HL-60 (cell line): ENCODE results near the gene PIEZO1.
"Not testable (repeated sequence)": the region's sequence is repeated elsewhere in the genome, so short reads cannot be mapped to it uniquely, and the experiment has no call there.

ENCODE experiments used
- DNase-seq, 2 experiments: peaks; one replicate each; pipeline ENCODE4 v3.0.0-alpha.2; 2010 to 2020; ENCODE audit warnings: low read depth in 1 of 2, low spot score in 1 of 2
- H3K27ac ChIP-seq: fragments of 250-450 bp; sonication (Bioruptor Pico); replicated peaks from 2 replicates; pipeline ENCODE4 v1.5.1; 2020; ENCODE audit warnings: mild to moderate bottlenecking, moderate library complexity
- H3K27me3 ChIP-seq: fragments of 250-450 bp; sonication (Bioruptor Pico); 2 replicates; pipeline ENCODE4 v1.5.1; 2021; ENCODE audit warnings: mild to moderate bottlenecking, moderate library complexity; ENCODE audit not compliant: insufficient read depth, poor library complexity, severe bottlenecking
- H3K4me3 ChIP-seq: replicated peaks from 2 replicates; pipeline ENCODE4 v1.5.1; 2011; ENCODE audit warnings: mild to moderate bottlenecking, control low read depth, low read length; ENCODE audit not compliant: insufficient read depth
- CTCF ChIP-seq: IDR thresholded peaks from one replicate; pipeline ENCODE4 v1.5.1; 2011; ENCODE audit warnings: low read length, control low read depth, inconsistent platforms; ENCODE audit not compliant: insufficient read depth
- GABPA ChIP-seq: IDR thresholded peaks from 2 replicates; pipeline ENCODE4 v1.6.1; 2012; ENCODE audit warnings: low read depth
- POLR2AphosphoS5 ChIP-seq: IDR thresholded peaks from 2 replicates; pipeline ENCODE4 v1.6.1; 2012; ENCODE audit warnings: low read depth
- REST ChIP-seq: IDR thresholded peaks from 2 replicates; pipeline ENCODE4 v1.6.1; 2012; ENCODE audit warnings: low read depth; ENCODE audit not compliant: insufficient replicate concordance
- SPI1 ChIP-seq: IDR thresholded peaks from 2 replicates; pipeline ENCODE4 v1.6.1; 2012; ENCODE audit warnings: low read depth, mild to moderate bottlenecking, borderline replicate concordance

PIEZO1 gene

GRCh38 chr16:88825146-88825545 is 40.1 kb upstream of the PIEZO1 start:
- Histone ChIP-seq H3K27me3 (no peaks in the 10 kb centered on the region), H3K4me3 (no peak overlapping the region), H3K27ac (no peak overlapping the region)
- DNase-seq: no peak
- TF ChIP-seq POLR2AphosphoS5 (no peak), SPI1 (no peak), GABPA (no peak), CTCF (no peak), REST (no peak)

GRCh38 chr16:88824256-88825077 is 39.4 kb upstream of the PIEZO1 start:
- no peak for TF ChIP-seq CTCF
- TF ChIP-seq REST: no peak
- TF ChIP-seq SPI1: no peak
- TF ChIP-seq GABPA: no peak
- TF ChIP-seq POLR2AphosphoS5: no peak
- Histone ChIP-seq H3K27me3 (no peaks in the 10 kb centered on the region), H3K27ac (no peak overlapping the region), H3K4me3 (no peak overlapping the region)
- no peak for DNase-seq

GRCh38 chr16:88823646-88824045 is 38.6 kb upstream of the PIEZO1 start:
- not testable (repeated sequence) for H3K27ac ChIP-seq, DNase-seq, H3K27me3 ChIP-seq, H3K4me3 ChIP-seq

- Histone ChIP-seq H3K27ac (no peak overlapping the region), H3K27me3 (no peaks in the 10 kb centered on the region), H3K4me3 (no peak overlapping the region)
- TF ChIP-seq GABPA: no peak
- no peak for TF ChIP-seq CTCF
- TF ChIP-seq SPI1: no peak
- no peak for TF ChIP-seq POLR2AphosphoS5
- no peak for TF ChIP-seq REST
- DNase-seq: no peak
These were observed 37.4 kb upstream of the PIEZO1 start for GRCh38 chr16:88822281-88823040.
